Measurements from ENCODE around the gene UBC.
A peak's percentile ranks its signal among the peaks of the same experiment; 100 is the strongest.
"Not testable (repeated sequence)": the region's sequence is repeated elsewhere in the genome, so short reads cannot be mapped to it uniquely, and the experiment has no call there.

The UBC gene

GRCh38 chr12:124920353-124920935 is 6.0 kb upstream of the UBC start:
- Histone ChIP-seq H3K27me3 (ENCODE audit: low read depth, low read length) (no peaks in the 10 kb centered on the region), H3K4me3 (ENCODE audit: low read depth in 1 of 2, low read length in 2 of 2) (no peak overlapping the region), H3K4me1 (ENCODE audit: control insufficient read depth in 1 of 2, insufficient read depth in 2 of 2, low read length in 2 of 2) (peaks cover 17 to 28% of the 10 kb centered on the region in 2 donors), H3K9me3 (ENCODE audit: control insufficient read depth in 1 of 2, low read length in 2 of 2) (no peaks in the 10 kb centered on the region), H3K36me3 (ENCODE audit: control insufficient read depth in 1 of 2, insufficient read depth in 2 of 2, low read length in 2 of 2) (peaks cover 0 to 20% of the 10 kb centered on the region in 2 donors), H3K27ac (ENCODE audit: low read length) (peak overlapping the region; percentile 99)

- peaks cover 21 to 29% of the 10 kb centered on the region in 2 donors for H3K4me1 ChIP-seq (ENCODE audit: control insufficient read depth in 1 of 2, insufficient read depth in 2 of 2, low read length in 2 of 2)
- peak overlapping the region in 1 of 2 donors; percentile 24 for H3K4me3 ChIP-seq (ENCODE audit: low read depth in 1 of 2, low read length in 2 of 2)
- peak overlapping the region; percentile 99 for H3K27ac ChIP-seq (ENCODE audit: low read length)
- no peaks in the 10 kb centered on the region for H3K9me3 ChIP-seq (ENCODE audit: control insufficient read depth in 1 of 2, low read length in 2 of 2)
- peaks cover 0 to 25% of the 10 kb centered on the region in 2 donors for H3K36me3 ChIP-seq (ENCODE audit: control insufficient read depth in 1 of 2, insufficient read depth in 2 of 2, low read length in 2 of 2)
- no peaks in the 10 kb centered on the region for H3K27me3 ChIP-seq (ENCODE audit: low read depth, low read length)
Observed at GRCh38 chr12:124919521-124920352, 5.3 kb upstream of the UBC start.

- Histone ChIP-seq H3K4me1 (ENCODE audit: control insufficient read depth in 1 of 2, insufficient read depth in 2 of 2, low read length in 2 of 2) (peaks cover 21 to 29% of the 10 kb centered on the region in 2 donors), H3K36me3 (ENCODE audit: control insufficient read depth in 1 of 2, insufficient read depth in 2 of 2, low read length in 2 of 2) (peaks cover under 1 to 37% of the 10 kb centered on the region in 2 donors), H3K27ac (ENCODE audit: low read length) (peak overlapping the region; percentile 99)
- not testable (repeated sequence) for H3K4me3 ChIP-seq (ENCODE audit: low read depth in 1 of 2, low read length in 2 of 2); H3K9me3 ChIP-seq (ENCODE audit: control insufficient read depth in 1 of 2, low read length in 2 of 2); H3K27me3 ChIP-seq (ENCODE audit: low read depth, low read length)
Observed at GRCh38 chr12:124918622-124918988, 4.2 kb upstream of the UBC start.

GRCh38 chr12:124917841-124918621 is 3.6 kb upstream of the UBC start:
- Histone ChIP-seq H3K4me3 (ENCODE audit: low read depth in 1 of 2, low read length in 2 of 2) (peak overlapping the region; percentile 41 to 49), H3K27me3 (ENCODE audit: low read depth, low read length) (no peaks in the 10 kb centered on the region), H3K36me3 (ENCODE audit: control insufficient read depth in 1 of 2, insufficient read depth in 2 of 2, low read length in 2 of 2) (peaks cover 3 to 37% of the 10 kb centered on the region in 2 donors), H3K27ac (ENCODE audit: low read length) (peak overlapping the region; percentile 99), H3K9me3 (ENCODE audit: control insufficient read depth in 1 of 2, low read length in 2 of 2) (no peaks in the 10 kb centered on the region), H3K4me1 (ENCODE audit: control insufficient read depth in 1 of 2, insufficient read depth in 2 of 2, low read length in 2 of 2) (peaks cover 21 to 29% of the 10 kb centered on the region in 2 donors)

GRCh38 chr12:124917135-124917840 is 2.8 kb upstream of the UBC start:
- H3K4me1 ChIP-seq (ENCODE audit: control insufficient read depth in 1 of 2, insufficient read depth in 2 of 2, low read length in 2 of 2): peaks cover 21 to 29% of the 10 kb centered on the region in 2 donors
- no peaks in the 10 kb centered on the region for H3K27me3 ChIP-seq (ENCODE audit: low read depth, low read length)
- H3K36me3 ChIP-seq (ENCODE audit: control insufficient read depth in 1 of 2, insufficient read depth in 2 of 2, low read length in 2 of 2): peaks cover 3 to 37% of the 10 kb centered on the region in 2 donors
- peak overlapping the region; percentile 98 for H3K4me3 ChIP-seq (ENCODE audit: low read depth in 1 of 2, low read length in 2 of 2)
- peak overlapping the region; percentile 99 for H3K27ac ChIP-seq (ENCODE audit: low read length)
- no peaks in the 10 kb centered on the region for H3K9me3 ChIP-seq (ENCODE audit: control insufficient read depth in 1 of 2, low read length in 2 of 2)

- peaks cover 5 to 39% of the 10 kb centered on the region in 2 donors for H3K36me3 ChIP-seq (ENCODE audit: control insufficient read depth in 1 of 2, insufficient read depth in 2 of 2, low read length in 2 of 2)
- H3K27ac ChIP-seq (ENCODE audit: low read length): peak overlapping the region; percentile 99
- no peaks in the 10 kb centered on the region for H3K27me3 ChIP-seq (ENCODE audit: low read depth, low read length)
- H3K4me3 ChIP-seq (ENCODE audit: low read depth in 1 of 2, low read length in 2 of 2): peak overlapping the region; percentile 98
- no peaks in the 10 kb centered on the region for H3K9me3 ChIP-seq (ENCODE audit: control insufficient read depth in 1 of 2, low read length in 2 of 2)
- peaks cover 24 to 29% of the 10 kb centered on the region in 2 donors for H3K4me1 ChIP-seq (ENCODE audit: control insufficient read depth in 1 of 2, insufficient read depth in 2 of 2, low read length in 2 of 2)
Observed at GRCh38 chr12:124916374-124917134, 2.1 kb upstream of the UBC start.

GRCh38 chr12:124915239-124916236 is 1.1 kb upstream of the UBC start:
- Histone ChIP-seq H3K4me1 (ENCODE audit: control insufficient read depth in 1 of 2, insufficient read depth in 2 of 2, low read length in 2 of 2) (peaks cover 20 to 27% of the 10 kb centered on the region in 2 donors), H3K27me3 (ENCODE audit: low read depth, low read length) (no peaks in the 10 kb centered on the region), H3K27ac (ENCODE audit: low read length) (peak overlapping the region; percentile 99), H3K36me3 (ENCODE audit: control insufficient read depth in 1 of 2, insufficient read depth in 2 of 2, low read length in 2 of 2) (peaks cover 15 to 49% of the 10 kb centered on the region in 2 donors), H3K4me3 (ENCODE audit: low read depth in 1 of 2, low read length in 2 of 2) (peak overlapping the region; percentile 98), H3K9me3 (ENCODE audit: control insufficient read depth in 1 of 2, low read length in 2 of 2) (no peaks in the 10 kb centered on the region)

- Histone ChIP-seq H3K4me1 (ENCODE audit: control insufficient read depth in 1 of 2, insufficient read depth in 2 of 2, low read length in 2 of 2) (peaks cover 15 to 38% of the 10 kb centered on the region in 2 donors), H3K36me3 (ENCODE audit: control insufficient read depth in 1 of 2, insufficient read depth in 2 of 2, low read length in 2 of 2) (peaks cover 19 to 49% of the 10 kb centered on the region in 2 donors), H3K4me3 (ENCODE audit: low read depth in 1 of 2, low read length in 2 of 2) (peak overlapping the region; percentile 98), H3K9me3 (ENCODE audit: control insufficient read depth in 1 of 2, low read length in 2 of 2) (no peaks in the 10 kb centered on the region), H3K27ac (ENCODE audit: low read length) (peak overlapping the region; percentile 99), H3K27me3 (ENCODE audit: low read depth, low read length) (no peaks in the 10 kb centered on the region)
Observed at GRCh38 chr12:124913474-124914391, 717 bp downstream of the UBC start.

Measured in muscle layer of duodenum (tissue), 2 donors.